AG04449 (cell line): Measurements from ENCODE around the gene FLVCR2.

Experiments used
- CTCF ChIA-PET: fragments of 350-600 bp; formaldehyde crosslinking; extraction: SDS; loops from one replicate; lab custom pipeline; 2021; ENCODE audit warnings: antibody characterized with exemption; lab: Yijun Ruan, JAX
- POLR2A ChIA-PET: fragments of 400-600, 350-600 bp; formaldehyde crosslinking; extraction: SDS; loops from one replicate; lab custom pipeline; 2020; ENCODE audit warnings: antibody characterized with exemption, inconsistent platforms; lab: Yijun Ruan, JAX
- DNase-seq: peaks from one replicate; pipeline ENCODE4 v3.0.0-alpha.2; 2010; ENCODE audit warnings: low read depth, low spot score
- H3K4me3 ChIP-seq: 2 replicates; pipeline ENCODE4 v1.5.1; 2011; ENCODE audit warnings: low read depth, mild to moderate bottlenecking, control low read depth, low read length
- TF ChIP-seq, protein P1 (sequence below): IDR thresholded peaks from one replicate; pipeline ENCODE4 v1.5.1; 2011; ENCODE audit warnings: mild to moderate bottlenecking, moderate library complexity, low read length, control low read depth, inconsistent platforms; ENCODE audit not compliant: insufficient read depth; ENCODE audit errors: missing control alignments

FLVCR2 gene

DNA sequence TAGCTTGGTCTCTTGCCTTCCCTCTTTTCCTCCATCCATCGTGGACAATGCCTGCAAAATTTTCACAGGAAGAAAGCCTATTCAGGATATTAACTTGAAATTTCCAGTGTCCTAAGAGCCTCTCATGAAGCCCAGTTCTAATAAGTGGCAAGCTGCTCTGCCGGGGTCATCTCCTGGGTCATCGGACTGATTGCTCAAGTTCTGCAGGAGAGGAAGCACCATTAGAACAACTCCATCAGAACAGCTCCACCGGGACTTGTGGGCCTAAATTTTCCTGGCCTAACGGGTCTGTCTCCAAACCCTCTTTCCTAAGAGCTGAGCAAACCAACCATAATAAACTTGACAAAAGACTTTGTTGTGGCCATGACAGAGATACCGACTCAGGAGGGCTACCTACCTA lies 68.3 kb downstream of the FLVCR2 start:
- DNase-seq, result no peak
- ChIA-PET POLR2A (no interaction called here), CTCF (interaction anchor here (1.4 to 17.3 kb wide), 4 partner anchors 9 to 85 kb away, joined by 5 to 896 read pairs (median 30); partner anchors contain the start of genes ERG28 and FLVCR2)
- H3K4me3 ChIP-seq, result no peak overlapping the region
- TF ChIP-seq, protein P1, sequence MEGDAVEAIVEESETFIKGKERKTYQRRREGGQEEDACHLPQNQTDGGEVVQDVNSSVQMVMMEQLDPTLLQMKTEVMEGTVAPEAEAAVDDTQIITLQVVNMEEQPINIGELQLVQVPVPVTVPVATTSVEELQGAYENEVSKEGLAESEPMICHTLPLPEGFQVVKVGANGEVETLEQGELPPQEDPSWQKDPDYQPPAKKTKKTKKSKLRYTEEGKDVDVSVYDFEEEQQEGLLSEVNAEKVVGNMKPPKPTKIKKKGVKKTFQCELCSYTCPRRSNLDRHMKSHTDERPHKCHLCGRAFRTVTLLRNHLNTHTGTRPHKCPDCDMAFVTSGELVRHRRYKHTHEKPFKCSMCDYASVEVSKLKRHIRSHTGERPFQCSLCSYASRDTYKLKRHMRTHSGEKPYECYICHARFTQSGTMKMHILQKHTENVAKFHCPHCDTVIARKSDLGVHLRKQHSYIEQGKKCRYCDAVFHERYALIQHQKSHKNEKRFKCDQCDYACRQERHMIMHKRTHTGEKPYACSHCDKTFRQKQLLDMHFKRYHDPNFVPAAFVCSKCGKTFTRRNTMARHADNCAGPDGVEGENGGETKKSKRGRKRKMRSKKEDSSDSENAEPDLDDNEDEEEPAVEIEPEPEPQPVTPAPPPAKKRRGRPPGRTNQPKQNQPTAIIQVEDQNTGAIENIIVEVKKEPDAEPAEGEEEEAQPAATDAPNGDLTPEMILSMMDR, result no peak

DNA sequence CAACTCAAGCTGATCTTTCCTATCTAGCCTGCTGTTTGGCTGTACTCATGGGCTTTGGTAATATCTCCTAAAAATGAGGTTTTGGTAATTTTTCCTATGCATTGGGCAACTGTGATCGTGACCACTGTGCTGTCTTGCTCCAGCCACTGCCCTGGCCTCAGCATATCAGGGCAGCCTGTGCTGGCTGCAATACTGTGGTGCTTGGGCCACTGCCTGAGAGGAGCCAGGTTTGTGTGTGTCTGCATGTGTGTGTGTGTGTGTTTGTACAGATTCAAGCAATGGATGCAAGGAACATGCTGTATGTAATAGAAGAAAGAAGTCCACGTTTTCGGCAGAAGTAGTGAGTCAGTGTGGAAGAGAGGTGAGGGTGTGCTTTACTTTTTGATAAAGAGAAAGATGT lies 69.2 kb downstream of the FLVCR2 start:
- CTCF ChIA-PET, result interaction anchor here (1.4 to 17.3 kb wide), 3 partner anchors 9 to 71 kb away, joined by 5 to 896 read pairs (median 53); partner anchors contain the start of genes ERG28 and FLVCR2
- TF ChIP-seq, protein P1, result no peak
- H3K4me3 ChIP-seq, result no peak overlapping the region
- POLR2A ChIA-PET, result no interaction called here
- no peak for DNase-seq

DNA sequence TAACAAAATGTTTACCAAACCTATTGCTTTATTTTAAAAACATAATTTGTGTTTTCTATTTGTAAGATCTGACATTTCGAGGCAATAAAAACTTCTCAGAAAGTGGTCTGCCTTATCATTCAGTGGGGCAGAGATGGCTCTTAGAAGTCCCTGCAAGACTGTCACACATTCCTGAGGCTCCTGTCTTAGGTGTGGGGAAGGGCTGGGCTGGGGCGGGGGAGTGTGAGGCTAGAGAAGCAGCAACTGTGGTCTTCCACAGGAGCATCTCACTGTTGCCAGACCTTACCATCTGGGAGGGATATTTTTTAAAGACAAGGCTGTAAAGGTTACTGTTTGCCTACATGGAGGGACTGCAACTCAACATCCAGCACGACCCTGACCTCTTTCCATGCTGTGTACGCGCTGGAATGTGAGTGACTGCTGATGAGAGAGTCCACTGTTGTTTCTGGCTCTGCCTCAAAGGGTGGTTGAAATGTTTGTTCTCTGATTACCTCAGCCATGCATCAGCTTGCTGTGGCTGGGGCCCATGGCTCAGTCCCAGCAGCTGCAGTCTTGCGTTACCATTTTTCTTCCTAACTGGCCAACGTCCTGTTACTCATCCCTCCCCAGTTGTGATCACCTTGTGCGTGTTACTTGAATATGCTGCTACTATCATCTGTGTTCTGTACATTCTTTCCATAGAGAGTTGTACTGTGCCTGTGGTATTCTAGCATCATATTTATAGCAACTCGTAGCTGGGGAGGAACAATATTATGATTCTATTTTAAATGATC lies 69.8 kb downstream of the FLVCR2 start:
- CTCF ChIA-PET, result interaction anchor here (1.5 to 17.3 kb wide), 5 partner anchors 8 to 87 kb away, joined by 4 to 896 read pairs (median 21); partner anchors contain the start of genes ERG28 and FLVCR2
- TF ChIP-seq, protein P1, result no peak
- peak; percentile 93 for DNase-seq
- no peak overlapping the region for H3K4me3 ChIP-seq
- POLR2A ChIA-PET, result no interaction called here

DNA sequence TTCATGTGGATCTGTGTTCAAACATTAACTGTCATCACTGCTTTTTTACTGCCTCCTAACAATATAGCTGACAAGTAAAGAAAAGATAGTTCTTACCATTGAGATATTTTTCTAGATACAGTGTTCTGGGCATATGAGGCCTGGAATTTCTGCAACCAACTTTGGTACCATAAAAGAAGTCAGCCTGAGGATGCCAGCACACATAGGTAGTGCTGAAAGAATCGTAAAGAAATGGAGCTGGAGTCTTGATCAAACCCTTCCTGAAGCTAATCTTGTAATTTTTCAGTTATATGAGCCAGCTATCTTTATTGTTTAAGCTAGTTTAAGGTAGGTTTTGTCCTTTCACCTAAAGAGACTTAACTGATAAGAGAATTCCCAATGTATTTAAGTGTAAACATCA lies 70.9 kb downstream of the FLVCR2 start:
- ChIA-PET POLR2A (no interaction called here), CTCF (interaction anchor here (0.9 to 17.3 kb wide), 8 partner anchors 7 to 160 kb away, joined by 3 to 896 read pairs (median 6); partner anchors contain the start of genes ERG28 and FLVCR2)
- DNase-seq, result no peak
- TF ChIP-seq, protein P1, result no peak
- H3K4me3 ChIP-seq, result no peak overlapping the region

DNA sequence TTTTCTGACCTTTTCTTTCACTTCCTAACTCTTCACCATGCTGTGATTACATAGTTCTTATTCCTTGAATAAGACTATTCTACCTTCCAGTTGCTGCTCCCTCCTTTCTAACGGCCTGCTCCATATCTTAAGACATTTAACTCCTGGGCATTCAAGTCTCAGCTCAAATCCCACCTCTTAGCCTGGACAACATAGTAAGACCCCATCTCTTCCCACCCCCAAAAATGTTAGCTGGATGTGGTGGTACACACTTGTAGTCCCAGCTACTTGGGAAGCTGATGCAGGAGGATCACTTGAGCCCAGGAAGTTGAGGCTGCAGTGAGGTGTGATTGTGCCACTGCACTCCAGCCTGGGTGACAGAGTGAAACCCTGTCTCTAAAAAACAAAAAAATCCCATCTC lies 71.4 kb downstream of the FLVCR2 start:
- ChIA-PET POLR2A (no interaction called here), CTCF (interaction anchor here (0.9 to 17.3 kb wide), 8 partner anchors 6 to 161 kb away, joined by 3 to 896 read pairs (median 6); partner anchors contain the start of genes ERG28 and FLVCR2)
- no peak for DNase-seq
- no peak overlapping the region for H3K4me3 ChIP-seq
- TF ChIP-seq, protein P1, result no peak

DNA sequence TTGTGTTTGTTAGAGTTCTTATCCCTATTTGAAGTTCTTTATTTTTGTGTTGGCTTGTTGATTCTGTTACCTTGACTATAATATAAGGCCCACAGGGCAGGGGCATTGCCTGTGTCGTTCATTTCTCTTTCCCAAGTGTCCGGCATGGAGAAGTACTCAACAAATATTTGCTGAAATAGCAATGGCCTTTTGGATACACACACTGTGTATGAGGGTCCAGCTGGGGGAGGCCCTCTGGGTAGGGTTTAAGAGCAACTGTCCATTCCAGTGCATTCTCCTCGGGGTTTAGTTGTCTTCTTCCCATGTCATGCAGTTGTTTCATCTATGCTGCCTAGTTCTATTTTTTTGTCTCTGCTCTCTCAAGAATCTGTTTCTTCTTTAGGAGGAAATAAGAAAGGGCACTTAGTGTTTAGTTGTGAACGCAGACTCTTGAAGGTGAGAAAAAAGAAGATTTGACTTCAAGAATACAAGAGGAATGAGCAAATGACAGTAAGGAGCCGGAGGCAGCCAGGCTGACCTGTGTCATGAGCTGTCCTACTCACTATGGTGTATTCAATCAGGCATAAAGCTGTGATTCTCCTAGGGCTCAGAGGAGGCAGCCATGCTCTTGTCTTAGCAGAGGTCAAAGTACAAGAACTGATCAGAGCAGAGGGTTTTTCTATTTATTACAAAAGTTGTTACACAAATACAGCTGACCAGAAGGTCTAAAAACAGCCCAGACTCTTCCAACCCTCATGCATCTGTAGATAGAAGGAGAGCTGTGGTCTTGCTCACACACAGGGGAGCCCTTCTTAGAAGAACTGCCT lies 72.0 kb downstream of the FLVCR2 start:
- no peak overlapping the region for H3K4me3 ChIP-seq
- ChIA-PET POLR2A (no interaction called here), CTCF (interaction anchor here (1.1 to 17.3 kb wide), 10 partner anchors 6 to 329 kb away, joined by 3 to 896 read pairs (median 6); partner anchors contain the start of genes ERG28, FLVCR2 and TTLL5)

More for the DNA sequence above, 72.0 kb downstream of the FLVCR2 start:
- TF ChIP-seq, protein P1, result no peak
- no peak for DNase-seq
